GM10847 (cell line): Measurements from ENCODE around the gene FMC1.

ENCODE experiments used
- POLR2A ChIP-seq: IDR thresholded peaks from 2 replicates; pipeline ENCODE4 v1.6.1; 2011; ENCODE audit not compliant: insufficient read length; ENCODE audit errors: extremely low read depth

FMC1 gene

GRCh38 chr7:139334399-139335150 is 6.6 kb upstream of the FMC1 start:
- TF ChIP-seq POLR2A = no peak

- TF ChIP-seq POLR2A = no peak
Observed at GRCh38 chr7:139339025-139339424, 2.1 kb upstream of the FMC1 start.

- TF ChIP-seq POLR2A = no peak
Observed at GRCh38 chr7:139339698-139340036, 1.5 kb upstream of the FMC1 start.

- TF ChIP-seq POLR2A = peak; percentile 23
Observed at GRCh38 chr7:139340037-139340807, 915 bp upstream of the FMC1 start.

GRCh38 chr7:139340808-139341057 is 404 bp upstream of the FMC1 start:
- no peak for TF ChIP-seq POLR2A

- no peak for TF ChIP-seq POLR2A
Observed at GRCh38 chr7:139341776-139342226, 664 bp downstream of the FMC1 start.

- TF ChIP-seq POLR2A = no peak
Observed at GRCh38 chr7:139345042-139345441, 3.9 kb downstream of the FMC1 start.

GRCh38 chr7:139351027-139351426 is 9.9 kb downstream of the FMC1 start:
- TF ChIP-seq POLR2A = no peak

GRCh38 chr7:139354729-139355128 is 13.6 kb downstream of the FMC1 start:
- TF ChIP-seq POLR2A = no peak

GRCh38 chr7:139355320-139355719 is 14.2 kb downstream of the FMC1 start:
- TF ChIP-seq POLR2A = no peak

- no peak for TF ChIP-seq POLR2A
Observed at GRCh38 chr7:139358541-139359365, 17.6 kb downstream of the FMC1 start.

- TF ChIP-seq POLR2A = peak; percentile 98
Observed at GRCh38 chr7:139359366-139360209, 18.5 kb downstream of the FMC1 start, which contains the start of gene LUC7L2. Gene LUC7L2, plus strand, starts transcription at chr7:139359894. Its CDS starts 368 bp downstream, at chr7:139360262.

GRCh38 chr7:139360210-139360947 is 19.2 kb downstream of the FMC1 start:
- TF ChIP-seq POLR2A = peak; percentile 31

GRCh38 chr7:139360948-139361307 is 19.8 kb downstream of the FMC1 start:
- TF ChIP-seq POLR2A = no peak
